Measurements from ENCODE around the gene THAP10.
"Not testable (repeated sequence)": the region's sequence is repeated elsewhere in the genome, so short reads cannot be mapped to it uniquely, and the experiment has no call there.

Gene THAP10

DNA sequence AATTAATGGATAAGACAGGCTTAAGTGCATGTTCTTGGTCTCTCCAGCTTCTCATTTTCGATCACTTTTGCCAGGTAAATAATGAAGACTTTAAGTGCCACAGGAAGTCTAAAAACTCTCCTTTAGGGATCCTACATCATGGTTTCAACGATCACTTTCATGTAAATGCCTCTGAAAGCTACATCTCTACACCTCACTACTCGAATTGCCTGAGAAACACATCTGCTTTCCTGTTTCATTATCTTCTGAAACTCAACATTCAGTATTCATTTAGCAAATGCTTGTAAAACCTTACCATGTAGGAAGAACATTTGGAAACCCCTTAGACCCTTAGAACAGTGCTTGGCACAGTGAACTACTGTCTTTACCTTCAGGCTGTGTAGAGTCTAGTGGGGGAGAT lies 16.2 kb downstream of the THAP10 start:
- no peak for DNase-seq

DNA sequence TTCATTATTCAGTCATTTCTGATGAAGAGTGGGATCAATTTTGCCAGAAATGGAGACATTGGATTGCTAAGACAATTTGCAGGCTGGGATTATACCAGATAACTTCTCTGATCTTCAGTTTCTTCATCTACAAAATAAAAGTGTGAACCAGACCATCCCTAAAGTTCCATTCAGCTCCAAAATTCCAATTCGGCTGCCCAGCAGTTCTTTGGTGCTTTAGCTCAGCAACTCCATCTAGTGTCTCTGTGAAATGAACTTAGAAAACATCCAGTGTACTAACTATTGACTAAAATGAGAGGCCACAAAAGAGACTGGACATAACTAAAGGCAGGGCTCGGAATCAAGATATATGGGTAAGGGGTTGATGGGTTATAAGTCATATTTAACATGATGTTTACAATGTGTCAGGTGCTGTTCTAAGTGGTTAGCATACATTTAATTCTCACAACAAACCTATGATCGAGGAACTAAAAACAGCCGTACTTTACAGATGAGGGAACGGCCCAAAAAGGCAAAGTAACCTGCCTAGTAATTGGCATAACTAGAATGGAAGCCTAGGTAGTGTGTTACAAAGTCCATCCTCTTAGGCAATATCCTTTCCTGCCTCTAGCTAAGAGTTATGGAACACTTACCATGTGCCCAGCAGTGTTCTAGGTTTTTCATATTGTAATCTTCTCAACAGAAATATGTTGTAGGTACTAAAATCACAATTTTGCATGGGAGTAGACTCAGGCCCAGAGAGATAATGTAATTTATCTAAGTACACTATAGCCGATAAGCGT lies 17.0 kb downstream of the THAP10 start:
- DNase-seq = no peak

DNA sequence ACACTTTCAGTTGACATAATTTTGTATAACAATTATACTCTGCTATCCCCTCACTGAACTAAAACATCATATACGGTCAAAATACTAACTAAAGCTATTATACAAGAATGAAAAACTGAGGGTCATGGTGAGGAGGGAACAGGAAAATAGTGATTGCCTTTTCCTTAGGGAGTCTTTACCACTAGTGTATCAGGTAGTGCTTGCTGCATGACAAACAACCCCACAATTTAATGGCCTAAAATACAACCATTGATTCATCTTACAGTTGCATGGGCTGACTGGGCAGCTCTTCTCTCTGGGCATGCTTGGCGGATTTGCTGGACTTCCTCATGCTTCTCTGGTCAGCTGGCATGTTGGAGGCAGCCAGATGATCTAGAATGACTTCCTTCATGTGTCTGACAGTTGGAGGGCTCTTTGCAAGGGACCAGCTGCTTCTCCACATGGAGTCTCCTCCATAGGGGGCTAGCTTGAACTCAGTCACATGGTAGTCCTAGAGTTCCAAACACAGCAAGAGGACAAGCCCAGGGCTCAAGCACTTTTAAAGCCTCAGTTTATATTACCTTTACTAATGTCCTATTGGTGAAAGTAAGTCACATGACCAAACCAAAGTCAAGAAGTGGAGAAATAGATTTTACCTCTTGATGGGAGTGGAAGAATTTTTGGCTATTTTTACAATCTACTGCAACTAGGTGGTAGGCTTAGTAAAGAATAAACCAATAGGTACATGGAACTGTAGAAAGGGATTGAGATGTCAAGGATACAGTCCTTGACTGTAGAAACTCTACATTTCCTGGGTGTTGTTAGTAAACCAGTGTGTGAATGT lies 18.8 kb downstream of the THAP10 start:
- DNase-seq = no peak

DNA sequence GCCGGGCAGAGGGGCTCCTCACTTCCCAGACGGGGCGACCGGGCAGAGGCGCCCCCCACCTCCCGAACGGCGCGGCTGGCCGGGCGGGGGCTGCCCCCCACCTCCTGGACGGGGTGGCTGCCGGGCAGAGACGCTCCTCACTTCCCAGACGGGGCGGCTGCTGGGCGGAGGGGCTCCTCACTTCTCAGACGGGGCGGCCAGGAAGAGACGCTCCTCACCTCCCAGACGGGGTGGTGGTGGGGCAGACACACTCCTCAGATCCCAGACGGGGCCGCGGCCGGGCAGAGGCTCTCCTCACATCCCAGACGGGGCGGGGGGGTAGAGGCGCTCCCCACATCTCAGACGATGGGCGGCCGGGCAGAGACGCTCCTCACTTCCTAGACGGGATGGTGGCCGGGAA lies 20.7 kb downstream of the THAP10 start:
- DNase-seq = not testable (repeated sequence)

DNA sequence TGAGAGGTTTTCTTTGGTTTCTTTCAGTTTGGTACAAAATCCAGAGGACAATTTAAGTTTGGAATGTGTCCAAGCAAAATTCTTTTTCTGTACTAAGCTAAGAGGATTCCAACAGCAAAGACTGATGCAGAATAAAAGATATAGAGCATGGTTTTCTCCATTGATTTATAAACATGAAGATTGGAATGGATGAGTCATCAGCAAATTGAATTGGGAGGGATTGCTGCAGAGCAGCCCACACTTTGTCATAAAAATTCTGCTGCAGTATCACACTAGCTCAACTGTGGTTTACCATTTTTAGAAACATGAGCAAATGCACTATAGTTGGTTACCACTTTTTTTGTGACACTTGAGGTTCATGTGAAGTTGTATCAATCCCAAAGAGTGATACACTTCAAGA lies 22.2 kb downstream of the THAP10 start:
- no peak for DNase-seq

DNA sequence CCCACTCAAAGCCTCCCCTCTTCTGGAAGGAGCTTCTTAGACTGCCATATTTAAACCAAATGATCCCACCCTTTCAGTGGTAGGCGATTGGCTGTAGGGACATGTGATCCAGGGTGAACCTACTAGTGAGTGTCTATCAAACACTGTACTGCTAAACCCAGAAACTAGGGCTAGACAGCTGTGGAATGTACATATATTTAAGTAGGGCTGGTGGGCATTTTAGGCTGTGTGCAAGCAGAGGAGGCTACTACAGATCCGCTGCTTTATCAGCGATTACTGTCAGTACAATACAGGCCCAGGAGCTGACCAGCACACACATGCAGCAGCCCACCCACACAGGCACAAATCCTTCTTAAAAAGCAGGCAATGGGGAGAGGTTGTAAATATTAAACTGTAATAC lies 22.9 kb downstream of the THAP10 start:
- DNase-seq = no peak

DNA sequence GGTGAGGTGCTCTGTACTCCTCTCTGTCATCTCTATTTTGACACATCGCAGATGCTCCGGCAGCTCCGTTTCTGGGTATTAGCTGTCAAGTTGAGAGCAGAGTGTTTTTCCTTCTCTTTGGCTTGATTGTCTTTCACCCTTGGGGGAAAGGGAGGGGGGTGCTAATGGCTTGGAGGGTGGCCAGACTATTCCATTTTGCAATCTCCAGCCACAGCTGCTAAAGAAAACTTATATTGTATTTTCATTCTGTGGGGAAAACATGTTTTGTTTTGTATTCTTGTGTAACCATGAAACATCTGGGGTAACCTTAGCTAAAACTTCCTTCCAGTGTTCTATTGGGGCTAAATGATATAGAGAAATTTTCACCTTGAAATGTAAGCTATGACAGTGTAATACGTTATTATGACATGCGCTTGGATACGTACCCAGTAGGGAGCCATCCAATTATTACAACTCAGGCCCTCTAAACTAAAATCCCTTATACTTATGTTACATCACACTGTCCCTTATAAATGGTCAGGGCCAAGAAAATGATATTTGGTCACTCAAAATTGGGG lies 24.2 kb downstream of the THAP10 start:
- DNase-seq = no peak

DNA sequence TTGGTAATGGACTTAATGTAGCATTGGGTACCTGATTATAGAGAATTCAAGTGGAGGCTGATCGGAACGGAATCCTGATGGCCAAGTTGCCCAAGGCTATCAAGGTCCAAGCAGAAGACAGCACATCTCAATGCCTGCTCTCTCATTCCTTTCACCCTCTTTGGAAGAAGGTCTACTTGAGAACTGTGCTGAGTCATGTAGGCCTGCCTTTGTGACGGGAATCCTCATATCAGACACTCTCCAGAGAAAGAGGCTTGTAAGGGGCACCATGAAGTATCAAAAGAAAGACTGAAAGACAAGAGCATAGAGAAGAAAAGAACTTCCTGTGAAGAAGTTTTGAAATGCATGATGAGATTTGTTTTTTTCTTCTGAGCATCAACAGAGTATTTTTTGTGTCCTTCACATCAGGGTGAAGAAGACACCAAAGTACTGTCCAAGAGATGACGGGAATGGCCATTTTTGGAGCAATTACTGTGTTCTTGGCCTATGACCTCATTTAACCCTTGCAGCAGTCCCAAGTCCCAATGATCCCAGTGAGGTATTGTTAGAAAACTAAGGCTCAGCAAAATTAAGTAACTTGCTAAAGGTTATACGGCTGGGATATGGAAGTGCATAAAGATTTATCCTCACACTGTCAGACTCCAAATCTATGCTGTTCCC lies 25.1 kb downstream of the THAP10 start:
- no peak for DNase-seq

DNA sequence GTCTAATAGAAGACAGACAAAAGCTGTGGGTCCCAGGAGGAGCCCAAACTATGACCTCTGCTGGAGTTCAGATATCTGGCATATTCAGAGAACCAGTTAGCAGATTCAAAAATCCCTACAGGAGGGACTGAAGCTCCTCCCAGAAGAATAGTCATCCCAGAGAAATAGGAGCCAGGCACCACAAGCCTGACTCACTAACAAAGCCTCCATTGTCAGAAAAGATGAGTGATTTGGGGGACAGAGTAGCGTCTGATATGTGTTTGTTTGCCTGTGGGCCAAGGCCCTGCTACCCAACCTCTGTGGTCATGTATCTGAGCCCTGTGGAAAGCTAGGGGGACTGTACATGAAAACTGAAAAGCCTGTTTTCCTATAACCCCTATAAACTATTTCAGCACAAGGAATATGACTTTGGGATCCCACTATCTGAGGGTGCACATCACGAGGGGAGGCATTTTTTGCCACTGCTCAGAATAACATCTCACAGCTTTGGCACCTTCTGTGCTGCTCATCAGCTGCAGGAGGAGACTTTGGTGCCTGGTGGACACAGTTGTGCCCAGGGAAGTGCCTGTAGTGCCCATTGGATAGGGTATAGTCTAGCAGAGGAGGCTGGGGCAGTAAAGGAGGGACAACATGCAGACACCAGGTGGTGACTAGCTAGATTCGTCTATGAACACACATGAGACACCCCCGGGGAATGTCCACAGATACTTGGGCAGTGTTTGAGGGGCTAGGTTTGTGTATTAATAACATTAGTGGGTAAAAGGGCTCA lies 28.6 kb downstream of the THAP10 start:
- DNase-seq = no peak

DNA sequence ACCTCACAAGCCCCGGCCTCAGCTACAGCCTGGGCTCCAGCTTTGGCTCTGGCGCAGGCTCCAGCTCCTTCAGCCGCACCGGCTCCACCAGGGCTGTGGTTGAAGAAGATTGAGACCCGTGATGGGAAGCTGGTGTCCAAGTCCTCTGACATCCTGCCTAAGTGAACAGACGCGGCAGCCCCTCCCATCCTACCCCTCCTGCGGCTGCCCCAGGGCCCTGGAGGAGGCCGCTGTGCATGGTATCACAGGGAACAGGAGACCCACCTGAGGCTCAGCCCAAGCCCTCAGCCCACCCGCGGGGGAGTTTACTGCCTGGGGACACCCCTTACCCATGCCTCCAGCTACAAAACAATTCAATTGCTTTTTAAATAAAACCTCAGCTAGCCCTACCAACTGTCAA lies 32.2 kb downstream of the THAP10 start:
- DNase-seq = no peak

DNA sequence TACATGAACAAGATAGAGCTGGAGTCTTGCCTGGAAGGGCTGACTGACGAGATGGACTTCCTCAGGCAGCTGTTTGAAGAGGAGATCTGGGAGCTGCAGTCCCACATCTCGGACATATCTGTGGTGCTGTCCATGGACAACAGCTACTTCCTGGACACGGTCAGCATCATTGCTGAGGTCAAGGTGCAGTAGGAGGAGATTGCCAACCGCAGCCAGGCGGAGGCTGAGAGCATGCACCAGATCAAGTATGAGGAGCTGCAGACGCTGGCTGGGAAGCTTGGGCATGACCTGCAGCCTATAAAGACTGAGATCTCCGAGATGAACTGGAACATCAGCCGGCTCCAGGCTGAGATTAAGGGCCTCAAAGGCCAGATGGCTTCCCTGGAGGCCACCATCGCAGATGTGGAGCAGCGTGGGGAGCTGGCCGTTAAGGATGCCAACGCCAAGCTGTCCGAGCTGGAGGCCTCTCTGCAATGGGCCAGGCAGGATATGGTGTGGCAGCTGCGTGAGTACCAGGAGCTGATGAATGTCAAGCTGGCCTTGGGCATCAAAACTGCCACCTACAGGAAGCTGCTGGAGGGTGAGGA lies 32.8 kb downstream of the THAP10 start:
- no peak for DNase-seq

DNA sequence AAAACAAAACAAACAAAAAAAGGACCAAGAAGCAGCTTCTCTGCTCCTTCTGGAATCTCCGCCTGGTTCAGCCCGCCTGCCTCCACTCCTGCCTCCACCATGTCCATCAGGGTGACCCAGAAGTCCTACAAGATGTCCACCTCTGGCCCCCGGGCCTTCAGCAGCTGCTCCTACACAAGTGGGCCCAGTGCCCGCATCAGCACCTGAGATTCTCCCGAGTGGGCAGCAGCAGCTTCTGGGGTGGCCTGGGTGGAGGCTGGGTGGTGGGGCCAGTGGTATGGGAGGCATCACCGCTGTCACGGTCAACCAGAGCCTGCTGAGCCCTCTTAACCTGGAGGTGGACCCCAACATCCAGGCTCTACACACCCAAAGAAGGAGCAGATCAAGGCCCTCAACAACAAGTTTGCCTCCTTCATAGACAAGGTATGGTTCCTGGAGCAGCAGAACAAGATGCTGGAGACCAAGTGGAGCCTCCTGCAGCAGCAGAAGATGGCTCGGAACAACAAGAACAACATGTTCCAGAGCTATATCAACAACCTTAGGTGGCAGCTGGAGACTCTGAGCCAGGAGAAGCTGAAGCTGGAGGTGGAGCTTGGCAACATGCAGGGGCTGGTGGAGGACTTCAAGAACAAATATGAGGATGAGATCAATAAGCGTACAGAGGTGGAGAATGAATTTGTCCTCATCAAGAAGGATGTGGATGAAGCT lies 33.5 kb downstream of the THAP10 start:
- DNase-seq = not testable (repeated sequence)

DNA sequence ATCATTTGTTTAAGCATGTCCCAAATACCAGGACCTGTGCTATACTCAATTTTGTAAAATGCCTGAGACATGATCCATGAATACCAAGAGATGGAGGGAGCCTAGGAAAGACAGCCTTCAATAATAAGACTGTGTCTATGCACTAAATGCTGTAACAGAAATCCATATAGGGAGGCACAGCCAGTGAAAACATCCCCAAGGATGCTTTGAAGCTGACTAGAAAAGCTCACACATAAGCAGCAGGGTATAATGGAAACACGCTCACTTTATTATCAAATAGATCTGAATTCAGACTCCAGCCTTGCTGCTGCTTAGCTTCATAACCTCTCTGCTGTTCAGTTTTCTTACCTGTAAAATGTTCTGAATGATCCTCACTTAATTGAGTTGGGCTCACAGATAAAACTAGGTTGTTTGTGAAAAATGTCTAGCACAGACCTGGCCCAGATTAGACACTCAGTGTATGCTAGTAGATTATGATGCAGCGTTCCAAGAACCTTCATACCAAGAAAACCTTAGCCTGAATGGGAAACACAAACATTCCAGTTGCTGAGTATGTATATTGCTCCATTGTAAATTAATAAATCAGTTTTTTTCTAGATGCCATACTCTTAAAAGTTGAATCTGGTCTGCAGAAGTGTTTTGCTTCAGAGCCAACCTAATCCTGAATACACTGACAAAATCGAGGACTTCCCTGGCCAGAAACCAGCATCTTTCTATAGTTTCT lies 34.5 kb downstream of the THAP10 start:
- DNase-seq = no peak

DNA sequence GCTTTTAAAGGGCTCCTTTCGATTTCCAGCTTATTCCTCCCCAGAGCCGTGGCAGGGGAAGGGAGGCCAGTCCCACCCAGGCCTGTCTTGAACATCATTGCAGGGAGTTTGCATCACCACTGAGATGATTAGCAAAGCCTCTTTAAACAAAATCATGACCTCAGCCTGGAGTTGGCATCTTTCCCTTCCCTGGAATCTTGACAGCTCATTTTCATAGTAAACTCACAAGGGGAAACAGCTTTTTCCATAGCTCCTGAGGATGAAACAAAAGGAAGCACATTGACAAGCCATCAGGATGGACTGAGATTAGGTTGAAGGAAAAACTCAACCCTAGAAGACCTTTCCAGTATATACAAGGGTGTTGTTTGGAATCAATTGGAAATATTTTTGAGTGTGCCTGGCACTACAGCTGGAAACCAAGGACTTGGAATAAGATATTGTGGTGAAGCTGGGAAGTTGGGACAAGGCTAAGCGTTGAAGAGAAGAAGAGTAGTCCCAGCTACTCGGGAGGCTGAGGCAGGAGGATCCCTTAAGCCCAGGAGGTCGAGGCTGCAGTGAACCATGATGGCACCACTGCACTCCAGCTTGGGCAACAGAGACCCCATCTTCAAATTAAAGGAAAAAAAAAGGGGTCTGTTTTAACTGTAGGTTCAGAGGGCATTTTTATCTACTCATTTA lies 35.2 kb downstream of the THAP10 start:
- no peak for DNase-seq

DNA sequence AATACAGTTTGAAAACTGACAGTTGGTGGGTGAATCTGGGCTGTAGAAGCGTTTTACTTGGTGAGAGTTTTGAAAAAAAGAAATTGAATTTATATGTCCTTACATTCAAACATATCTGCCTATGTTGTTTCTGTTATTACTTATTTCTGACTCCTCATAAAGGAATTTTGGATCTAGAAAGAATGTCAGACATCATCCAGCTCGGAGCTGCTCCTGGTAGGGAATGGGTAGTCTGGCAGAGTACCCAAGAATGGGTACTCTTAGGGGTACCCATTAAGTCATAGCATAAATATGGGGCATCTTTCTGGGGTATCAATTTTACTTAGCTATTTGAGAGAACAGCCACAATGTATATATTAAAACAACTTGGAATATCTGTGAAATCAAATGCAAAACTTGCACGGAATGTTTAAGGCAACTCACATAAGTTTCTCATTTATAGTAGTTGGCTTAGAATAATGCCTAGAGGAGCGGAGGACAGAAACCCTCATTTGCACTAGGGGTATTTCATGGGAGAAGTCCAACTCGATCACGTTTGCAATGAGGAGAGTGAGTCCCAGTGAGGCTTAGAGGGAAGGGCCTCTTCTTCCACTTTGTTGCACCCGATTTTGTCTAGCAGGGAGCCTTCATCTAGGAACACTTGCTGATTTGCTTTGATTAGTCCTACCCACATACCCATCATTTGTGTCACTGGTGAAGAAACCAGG lies 35.9 kb downstream of the THAP10 start:
- no peak for DNase-seq

DNA sequence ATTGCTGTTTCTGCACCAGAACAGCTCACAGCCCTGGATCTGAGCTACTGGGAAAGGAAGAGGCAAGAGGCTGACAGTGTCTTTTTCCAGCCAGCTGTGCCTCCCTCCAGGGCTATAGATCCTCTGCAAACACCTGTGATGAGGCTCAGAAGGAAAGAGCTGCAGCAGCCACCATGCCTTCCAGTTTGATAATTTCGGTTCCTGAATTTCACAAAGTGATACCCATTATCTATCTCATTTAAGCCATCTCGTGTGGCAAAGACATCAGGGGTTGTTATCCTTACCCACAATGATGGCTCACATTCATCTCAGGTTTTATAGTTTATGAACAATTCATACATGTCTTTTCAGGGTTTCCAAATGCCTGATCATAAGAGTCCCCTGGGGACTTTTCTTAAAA lies 36.5 kb downstream of the THAP10 start:
- no peak for DNase-seq

DNA sequence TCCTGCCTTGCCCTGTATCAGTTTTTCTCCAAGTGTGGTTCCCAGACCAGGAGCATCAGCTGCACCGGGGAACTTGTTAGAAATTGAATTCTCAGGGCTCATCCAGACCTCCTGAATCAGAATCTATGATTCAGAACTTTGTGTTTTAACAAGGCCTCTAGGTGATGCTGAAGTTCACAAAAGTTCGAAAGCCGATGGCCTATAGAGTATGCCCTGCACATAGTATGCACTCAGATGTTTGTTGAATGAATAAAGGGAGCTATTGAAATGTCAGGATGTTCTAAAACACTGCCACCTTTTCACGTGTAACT lies 37.6 kb downstream of the THAP10 start:
- DNase-seq = no peak

DNA sequence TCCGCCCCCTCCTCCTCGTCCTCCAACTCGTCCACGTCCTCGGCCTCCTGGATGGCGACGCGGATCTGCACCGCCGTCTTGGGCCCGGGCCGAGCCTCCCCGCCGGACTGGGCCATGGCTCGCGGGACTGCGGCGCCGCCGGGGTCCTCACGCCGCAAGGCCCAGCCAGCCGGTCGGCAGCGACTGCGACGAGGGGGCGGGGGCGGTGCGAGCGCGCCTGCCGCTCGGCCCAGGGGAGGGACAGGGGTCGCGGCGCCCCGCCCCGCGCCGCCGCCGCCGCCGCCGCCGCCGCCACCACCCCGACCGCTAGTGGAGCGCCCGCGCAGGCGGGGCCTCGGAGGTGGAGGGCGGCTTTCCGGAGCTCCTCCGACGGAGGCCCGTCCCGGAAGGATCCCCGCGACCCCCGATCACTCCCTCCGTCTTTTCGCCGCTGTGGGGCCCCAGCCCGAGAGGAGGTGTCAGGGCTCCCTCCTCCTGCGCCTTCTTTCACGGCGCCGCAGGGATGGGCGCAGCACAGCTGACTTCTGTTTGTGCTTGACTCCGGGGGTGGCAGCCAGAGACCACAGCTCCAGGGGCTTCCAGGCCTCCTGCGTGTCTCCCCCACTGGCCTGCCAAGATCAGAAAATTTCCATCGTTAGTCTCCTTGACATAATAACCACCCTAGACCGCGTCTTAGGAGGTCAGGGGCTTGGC lies 38.1 kb downstream of the THAP10 start, which contains the start of gene LARP6:
Gene LARP6 (minus strand): TSS at position 185 of the 693 bp plus-strand sequence. CDS start 69 bp downstream, at position 116.
- DNase-seq = no peak

Data from NCI-H1436 treated with DMSO at 0.1 percent for 48 hours (cell line).